ENCODE data around the gene STAMBP. TPM values are rescaled to one million over a fixed set of nuclear protein-coding genes. Genes with fewer than 3 reads are reported as not detected.

Gene STAMBP
- total and polyA plus RNA-seq, 12 donors = 15.7 to 44.8 (median 27.4) TPM

DNA sequence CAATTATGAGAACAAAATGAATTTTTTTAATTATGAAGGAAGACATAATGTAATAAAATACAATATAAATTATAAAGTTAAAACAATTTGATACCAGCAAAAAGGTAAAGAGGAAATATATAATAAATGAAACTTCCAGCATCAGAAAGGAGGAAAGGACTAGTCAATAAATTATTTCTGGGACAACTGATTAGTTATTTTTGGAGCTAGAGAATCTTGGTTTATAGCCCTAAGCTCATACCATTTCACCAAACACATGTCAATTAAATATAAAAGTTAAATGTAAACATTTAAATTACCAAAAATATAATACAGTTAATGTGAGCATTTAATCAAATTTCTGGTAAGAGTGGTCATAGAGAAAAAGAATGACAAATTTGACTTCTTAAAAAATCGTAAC, 76.2 kb downstream of the STAMBP start:
- intact Hi-C loops (cut with DNase I) = no loop called here
- Histone ChIP-seq H3K9me3 (replicated peaks in 1 of 3) (no peaks in the 10 kb centered on the region), H3K4me1 (replicated peaks in 1 of 2) (no peaks in the 10 kb centered on the region), H3K27ac (no peak overlapping the region), H3K4me3 (no peak overlapping the region), H3K36me3 (replicated peaks in 1 of 2) (no peaks in the 10 kb centered on the region), H3K27me3 (no peaks in the 10 kb centered on the region)
- 63 to 83% (median 76%) methylated on average over 1 of the region's 1 CpG for WGBS, 4 donors
- DNase-seq = no peak
- no peak for TF ChIP-seq POLR2A (IDR thresholded peaks at IDR 0.05)
- TF ChIP-seq CTCF (IDR thresholded peaks at IDR 0.05) = no peak

GRCh38 chr2:73906847-73907505, 78.2 kb downstream of the STAMBP start:
- WGBS, 4 donors = 64 to 72% (median 68%) methylated on average over 5 of the region's 5 CpGs

DNA sequence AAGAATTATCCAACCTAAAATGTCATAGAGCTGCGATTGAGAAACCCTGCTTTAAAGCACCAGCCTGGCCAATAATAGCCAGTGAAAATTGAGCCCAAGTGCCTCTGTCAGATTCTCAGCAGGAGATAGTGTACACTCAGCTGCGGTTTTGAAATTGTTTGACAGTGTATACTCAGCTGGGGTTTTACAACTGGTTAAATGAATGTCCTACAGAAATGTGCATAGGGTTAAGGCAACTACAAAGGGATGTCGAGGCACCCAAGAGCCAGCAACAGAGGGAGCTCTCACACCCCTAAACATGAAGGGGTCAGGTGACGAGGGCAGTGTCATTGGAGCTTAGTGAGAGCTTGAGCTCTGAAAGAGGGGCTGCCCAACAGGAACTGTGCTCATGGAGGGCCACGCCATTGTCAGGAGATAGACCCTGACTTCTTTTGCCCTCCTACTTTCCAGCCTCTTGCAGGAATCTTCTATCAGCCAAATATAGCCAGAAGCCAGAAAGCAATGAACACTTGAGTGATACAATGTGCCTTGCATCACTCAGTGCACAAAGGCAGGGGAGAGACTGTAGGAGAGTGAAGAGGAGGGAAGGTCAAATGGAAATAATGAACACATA, 79.2 kb downstream of the STAMBP start:
- TF ChIP-seq CTCF (IDR thresholded peaks at IDR 0.05) (peak in 3 of 6 experiments; percentile 13 to 33 (median 21)), POLR2A (IDR thresholded peaks at IDR 0.05) (no peak)
- DNase-seq = peak in 2 of 7 donors; percentile 26 to 29
- H3K9me3 ChIP-seq (replicated peaks in 1 of 3) = no peaks in the 10 kb centered on the region
- intact Hi-C loops (cut with DNase I) = no loop called here
- 53 to 59% (median 57%) methylated on average over 5 of the region's 5 CpGs for WGBS, 4 donors
- H3K4me1 ChIP-seq (replicated peaks in 1 of 2) = no peaks in the 10 kb centered on the region
- H3K27me3 ChIP-seq = no peaks in the 10 kb centered on the region
- H3K27ac ChIP-seq = no peak overlapping the region
- H3K4me3 ChIP-seq = no peak overlapping the region
- no peaks in the 10 kb centered on the region for H3K36me3 ChIP-seq (replicated peaks in 1 of 2)

More at GRCh38 chr2:73906847-73907505, 78.2 kb downstream of the STAMBP start:
- Histone ChIP-seq H3K4me3 (no peak overlapping the region), H3K27ac (no peak overlapping the region), H3K4me1 (replicated peaks in 1 of 2) (no peaks in the 10 kb centered on the region), H3K36me3 (replicated peaks in 1 of 2) (no peaks in the 10 kb centered on the region), H3K9me3 (replicated peaks in 1 of 3) (no peaks in the 10 kb centered on the region), H3K27me3 (no peaks in the 10 kb centered on the region)
- intact Hi-C loops (cut with DNase I) = no loop called here
- no peak for DNase-seq
- no peak for TF ChIP-seq POLR2A (IDR thresholded peaks at IDR 0.05)
- no peak for TF ChIP-seq CTCF (IDR thresholded peaks at IDR 0.05)

DNA sequence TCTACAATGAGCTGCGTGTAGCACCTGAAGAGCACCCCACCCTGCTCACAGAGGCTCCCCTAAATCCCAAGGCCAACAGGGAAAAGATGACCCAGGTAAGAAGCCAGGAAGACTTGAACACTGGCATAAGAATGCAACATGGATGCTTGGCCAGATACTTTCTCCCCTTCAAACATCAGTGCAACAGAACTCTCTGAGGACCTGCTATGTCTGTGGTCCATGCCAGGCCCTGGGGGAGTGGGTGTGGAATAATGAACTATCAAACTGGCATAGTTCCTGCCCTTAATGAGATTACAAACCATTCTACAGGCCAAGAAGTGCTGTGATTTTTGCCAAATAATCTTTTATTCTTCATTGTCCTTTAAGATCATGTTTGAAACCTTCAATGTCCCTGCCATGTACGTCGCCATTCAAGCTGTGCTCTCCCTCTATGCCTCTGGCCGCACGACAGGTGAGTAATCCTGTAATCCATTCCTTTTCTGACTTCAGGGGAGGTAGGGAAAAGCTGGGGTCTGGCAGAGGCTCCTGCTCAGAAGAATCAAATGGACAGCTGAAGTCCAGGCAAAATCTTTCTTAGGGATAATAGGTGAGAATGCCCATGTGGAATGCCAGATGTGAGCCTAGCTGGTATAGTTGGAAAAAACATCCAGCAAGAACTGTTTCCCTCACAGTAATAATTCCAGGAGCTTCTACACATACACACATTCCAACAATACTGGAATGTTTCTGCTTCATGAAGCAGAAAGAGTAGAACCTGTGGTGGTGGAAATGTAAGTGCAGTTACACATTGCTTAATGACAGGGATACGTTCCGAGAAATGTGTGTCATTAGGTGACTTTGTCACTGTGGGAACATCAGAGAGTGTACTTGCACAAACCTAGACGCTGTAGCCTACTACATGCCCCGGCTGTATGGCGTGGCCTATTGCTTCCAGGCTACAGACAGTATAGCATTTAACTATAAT, 80.2 kb downstream of the STAMBP start:
- intact Hi-C loops (cut with DNase I) = no loop called here
- H3K36me3 ChIP-seq (replicated peaks in 1 of 2) = no peaks in the 10 kb centered on the region
- no peak for DNase-seq
- no peaks in the 10 kb centered on the region for H3K4me1 ChIP-seq (replicated peaks in 1 of 2)
- H3K4me3 ChIP-seq = no peak overlapping the region
- H3K9me3 ChIP-seq (replicated peaks in 1 of 3) = no peaks in the 10 kb centered on the region
- no peaks in the 10 kb centered on the region for H3K27me3 ChIP-seq
- WGBS, 4 donors = 76 to 85% (median 84%) methylated on average over 10 of the region's 10 CpGs
- no peak overlapping the region for H3K27ac ChIP-seq
- no peak for TF ChIP-seq CTCF (IDR thresholded peaks at IDR 0.05)
- no peak for TF ChIP-seq POLR2A (IDR thresholded peaks at IDR 0.05)
